ENCODE measurements around the gene HSD17B12. TPM values are rescaled to one million over a fixed set of nuclear protein-coding genes. Genes with fewer than 3 reads are reported as not detected.
"Not testable (repeated sequence)": the region's sequence is repeated elsewhere in the genome, so short reads cannot be mapped to it uniquely, and the experiment has no call there.

The HSD17B12 gene
- total and polyA plus RNA-seq, 2 experiments from 2014 or later = 83.2 to 137 TPM

DNA sequence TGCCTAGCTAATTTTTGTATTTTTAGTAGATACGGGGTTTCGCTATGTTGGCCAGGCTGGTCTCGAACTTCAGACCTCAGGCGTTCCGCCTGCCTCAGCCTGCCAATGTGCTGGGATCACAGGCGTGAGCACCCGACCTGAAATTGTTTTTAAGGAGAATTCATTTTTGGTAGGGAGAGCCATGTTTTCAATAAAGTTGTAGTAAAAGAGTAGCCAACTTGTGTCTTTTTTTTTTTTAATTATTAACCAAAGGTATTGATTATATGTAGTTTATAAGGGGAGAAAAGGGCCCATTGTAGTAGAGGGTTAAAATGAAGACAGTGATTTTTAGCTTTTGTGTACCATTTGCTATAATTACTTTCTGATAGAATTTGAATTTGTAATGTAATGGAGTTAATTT, 31.6 kb upstream of the HSD17B12 start:
- H3K9me2 ChIP-seq (replicated peaks; ENCODE audit: insufficient read depth) = no peaks in the 10 kb centered on the region
- no peaks in the 10 kb centered on the region for H3K27me3 ChIP-seq
- TF ChIP-seq EZH2 (IDR thresholded peaks at IDR 0.05; ENCODE audit: borderline replicate concordance) = no peak
- TF ChIP-seq, protein P1, sequence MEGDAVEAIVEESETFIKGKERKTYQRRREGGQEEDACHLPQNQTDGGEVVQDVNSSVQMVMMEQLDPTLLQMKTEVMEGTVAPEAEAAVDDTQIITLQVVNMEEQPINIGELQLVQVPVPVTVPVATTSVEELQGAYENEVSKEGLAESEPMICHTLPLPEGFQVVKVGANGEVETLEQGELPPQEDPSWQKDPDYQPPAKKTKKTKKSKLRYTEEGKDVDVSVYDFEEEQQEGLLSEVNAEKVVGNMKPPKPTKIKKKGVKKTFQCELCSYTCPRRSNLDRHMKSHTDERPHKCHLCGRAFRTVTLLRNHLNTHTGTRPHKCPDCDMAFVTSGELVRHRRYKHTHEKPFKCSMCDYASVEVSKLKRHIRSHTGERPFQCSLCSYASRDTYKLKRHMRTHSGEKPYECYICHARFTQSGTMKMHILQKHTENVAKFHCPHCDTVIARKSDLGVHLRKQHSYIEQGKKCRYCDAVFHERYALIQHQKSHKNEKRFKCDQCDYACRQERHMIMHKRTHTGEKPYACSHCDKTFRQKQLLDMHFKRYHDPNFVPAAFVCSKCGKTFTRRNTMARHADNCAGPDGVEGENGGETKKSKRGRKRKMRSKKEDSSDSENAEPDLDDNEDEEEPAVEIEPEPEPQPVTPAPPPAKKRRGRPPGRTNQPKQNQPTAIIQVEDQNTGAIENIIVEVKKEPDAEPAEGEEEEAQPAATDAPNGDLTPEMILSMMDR (IDR thresholded peaks at IDR 0.05; ENCODE audit: poor library complexity) = no peak
- no peak for TF ChIP-seq EZH2phosphoT487 (IDR thresholded peaks at IDR 0.05; ENCODE audit: low read depth, severe bottlenecking, unreplicated experiment)
- DNase-seq (ENCODE audit: low spot score) = no peak
- H3K79me2 ChIP-seq = peaks cover 33% of the 10 kb centered on the region
- no peak overlapping the region for H2AFZ ChIP-seq
- no peaks in the 10 kb centered on the region for H3K9me3 ChIP-seq (ENCODE audit: low read depth)
- H3K36me3 ChIP-seq (replicated peaks; ENCODE audit: insufficient read depth, low read depth) = no peaks in the 10 kb centered on the region
- peaks cover 7% of the 10 kb centered on the region for H3K4me1 ChIP-seq (ENCODE audit: insufficient read depth)
- no peak overlapping the region for H3K4me2 ChIP-seq
- H4K20me1 ChIP-seq (ENCODE audit: insufficient read depth, poor library complexity, severe bottlenecking) = no peaks in the 10 kb centered on the region
- WGBS (ENCODE audit: low lambda C conversion rate, missing lambda C conversion rate) = 96% methylated on average over 7 of the region's 7 CpGs
- no peak overlapping the region for H3K27ac ChIP-seq
- no peak overlapping the region for H3K4me3 ChIP-seq

DNA sequence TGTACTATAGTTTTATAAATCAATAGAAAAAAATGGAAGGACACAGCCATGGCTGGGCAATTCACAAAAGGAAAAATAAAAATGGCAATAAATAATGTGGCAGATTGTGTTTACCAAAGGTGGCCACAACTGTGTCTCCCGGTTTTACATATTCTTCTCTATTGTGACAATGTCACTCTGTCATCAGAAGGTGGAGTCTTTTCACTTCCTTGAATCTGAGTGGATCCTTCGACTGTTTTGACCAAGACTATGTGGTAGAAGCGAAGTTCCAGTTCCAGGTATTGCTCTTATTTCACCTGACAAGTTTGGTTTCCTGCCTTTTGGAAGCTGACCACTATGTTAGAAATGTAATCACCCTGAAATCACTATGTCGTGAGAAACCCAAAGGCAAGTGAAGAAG, 31.0 kb upstream of the HSD17B12 start:
- Histone ChIP-seq H3K4me3 (no peak overlapping the region), H3K9me2 (replicated peaks; ENCODE audit: insufficient read depth) (no peaks in the 10 kb centered on the region), H3K27ac (no peak overlapping the region), H3K9me3 (ENCODE audit: low read depth) (no peaks in the 10 kb centered on the region), H3K27me3 (no peaks in the 10 kb centered on the region), H4K20me1 (ENCODE audit: insufficient read depth, poor library complexity, severe bottlenecking) (no peaks in the 10 kb centered on the region), H3K4me2 (no peak overlapping the region), H3K36me3 (replicated peaks; ENCODE audit: insufficient read depth, low read depth) (no peaks in the 10 kb centered on the region), H3K4me1 (ENCODE audit: insufficient read depth) (peaks cover 7% of the 10 kb centered on the region), H2AFZ (no peak overlapping the region), H3K79me2 (peaks cover 31% of the 10 kb centered on the region)
- no peak for TF ChIP-seq EZH2 (IDR thresholded peaks at IDR 0.05; ENCODE audit: borderline replicate concordance)
- TF ChIP-seq EZH2phosphoT487 (IDR thresholded peaks at IDR 0.05; ENCODE audit: low read depth, severe bottlenecking, unreplicated experiment) = no peak
- TF ChIP-seq, protein P1 (IDR thresholded peaks at IDR 0.05; ENCODE audit: poor library complexity) = no peak
- 98% methylated on average over 4 of the region's 4 CpGs for WGBS (ENCODE audit: low lambda C conversion rate, missing lambda C conversion rate)
- DNase-seq (ENCODE audit: low spot score) = no peak

DNA sequence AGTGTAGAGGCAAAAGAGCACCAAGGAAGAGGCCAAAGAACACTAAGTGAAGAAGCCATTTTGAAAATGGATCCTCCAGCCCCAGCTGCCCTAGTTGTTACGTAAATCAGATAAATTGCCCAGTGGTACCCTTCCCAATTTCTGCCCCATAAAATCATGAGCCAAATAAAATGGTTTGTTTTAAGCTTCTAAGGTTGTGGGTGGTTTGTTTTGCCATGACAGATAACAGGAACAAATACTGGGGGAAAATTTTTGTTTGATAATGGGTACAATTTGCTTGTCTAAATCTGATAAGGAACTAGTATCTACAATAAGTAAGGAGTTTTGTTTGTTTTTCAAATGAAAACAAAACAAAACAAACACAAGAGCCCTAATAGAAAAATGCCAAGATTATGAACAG, 30.6 kb upstream of the HSD17B12 start:
- no peak overlapping the region for H3K27ac ChIP-seq
- no peaks in the 10 kb centered on the region for H3K9me3 ChIP-seq (ENCODE audit: low read depth)
- 100% methylated on average over 1 of the region's 1 CpG for WGBS (ENCODE audit: low lambda C conversion rate, missing lambda C conversion rate)
- no peaks in the 10 kb centered on the region for H3K27me3 ChIP-seq
- DNase-seq (ENCODE audit: low spot score) = no peak
- H3K9me2 ChIP-seq (replicated peaks; ENCODE audit: insufficient read depth) = no peaks in the 10 kb centered on the region
- H3K4me2 ChIP-seq = no peak overlapping the region
- H3K36me3 ChIP-seq (replicated peaks; ENCODE audit: insufficient read depth, low read depth) = no peaks in the 10 kb centered on the region
- TF ChIP-seq, protein P1 (IDR thresholded peaks at IDR 0.05; ENCODE audit: poor library complexity) = no peak
- TF ChIP-seq EZH2 (IDR thresholded peaks at IDR 0.05; ENCODE audit: borderline replicate concordance) (no peak), EZH2phosphoT487 (IDR thresholded peaks at IDR 0.05; ENCODE audit: low read depth, severe bottlenecking, unreplicated experiment) (no peak)
- peaks cover 27% of the 10 kb centered on the region for H3K79me2 ChIP-seq
- no peak overlapping the region for H3K4me3 ChIP-seq
- H2AFZ ChIP-seq = no peak overlapping the region
- no peaks in the 10 kb centered on the region for H4K20me1 ChIP-seq (ENCODE audit: insufficient read depth, poor library complexity, severe bottlenecking)
- peaks cover 5% of the 10 kb centered on the region for H3K4me1 ChIP-seq (ENCODE audit: insufficient read depth)

DNA sequence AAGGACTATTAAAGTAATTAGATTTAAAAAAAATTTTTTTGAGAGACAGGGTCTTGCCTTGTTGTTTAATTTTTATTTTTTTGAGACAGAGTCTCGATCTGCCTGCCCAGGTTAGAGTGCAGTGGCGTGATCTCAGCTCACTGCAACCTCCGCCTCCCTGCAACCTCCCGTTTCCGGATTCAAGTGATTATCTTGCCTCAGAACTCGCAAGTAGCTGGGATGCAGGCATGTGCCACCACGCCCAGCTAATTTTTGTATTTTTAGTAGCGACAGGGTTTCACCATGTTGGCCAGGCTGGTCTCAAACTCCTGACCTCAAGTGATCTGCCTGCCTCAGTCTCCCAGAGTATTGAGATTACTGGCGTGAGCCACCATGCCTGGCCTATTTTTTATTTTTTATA, 17.5 kb upstream of the HSD17B12 start:
- H3K4me3 ChIP-seq; H3K9me3 ChIP-seq (ENCODE audit: low read depth); H3K4me1 ChIP-seq (ENCODE audit: insufficient read depth); DNase-seq (ENCODE audit: low spot score); H3K27me3 ChIP-seq; H2AFZ ChIP-seq; H3K36me3 ChIP-seq (replicated peaks; ENCODE audit: insufficient read depth, low read depth); H3K79me2 ChIP-seq; H3K27ac ChIP-seq; H3K9me2 ChIP-seq (replicated peaks; ENCODE audit: insufficient read depth); H3K4me2 ChIP-seq; H4K20me1 ChIP-seq (ENCODE audit: insufficient read depth, poor library complexity, severe bottlenecking): not testable (repeated sequence)
- 86% methylated on average over 9 of the region's 9 CpGs for WGBS (ENCODE audit: low lambda C conversion rate, missing lambda C conversion rate)
